Skin of body (tissue), 2 donors: ENCODE results near the gene MACROD1. TPM values are rescaled to one million over a fixed set of nuclear protein-coding genes. Genes with fewer than 3 reads are reported as not detected.

Experiments
- DNase-seq: peaks from one replicate; lab custom pipeline; 2025; lab: John Stamatoyannopoulos, UW
- total RNA-seq: library from RNA; depleted of rRNA; stranded (reverse); fragments of >200 nt; gene quantifications from one replicate; pipeline ENCODE4 v1.2.3, GENCODE V29; 2014

The MACROD1 gene
- 23.1 TPM for total RNA-seq

- DNase-seq, result peak; percentile 37
Observed at GRCh38 chr11:64165842-64166635, at the start of gene MACROD1. MACROD1 (minus strand) TSS chr11:64166113; CDS start chr11:64165994, 119 bp downstream.

- no peak for DNase-seq
Observed at GRCh38 chr11:64211181-64211872, 45.4 kb upstream of the MACROD1 start.

GRCh38 chr11:64210301-64211020 is 44.5 kb upstream of the MACROD1 start:
- DNase-seq, result no peak

- no peak for DNase-seq
Observed at GRCh38 chr11:64209563-64209843, 43.6 kb upstream of the MACROD1 start.

GRCh38 chr11:64208796-64209562 is 43.1 kb upstream of the MACROD1 start:
- DNase-seq, result no peak

- no peak for DNase-seq
Observed at GRCh38 chr11:64208086-64208795, 42.3 kb upstream of the MACROD1 start.

GRCh38 chr11:64207256-64208085 is 41.6 kb upstream of the MACROD1 start:
- peak; percentile 64 for DNase-seq

- DNase-seq, result no peak
Observed at GRCh38 chr11:64206457-64207255, 40.7 kb upstream of the MACROD1 start, which contains the start of gene FERMT3. FERMT3 (plus strand) TSS chr11:64206721; CDS start chr11:64207365, 644 bp downstream.

- DNase-seq, result peak; percentile 82
Observed at GRCh38 chr11:64204464-64204989, 38.6 kb upstream of the MACROD1 start.

GRCh38 chr11:64204080-64204440 is 38.1 kb upstream of the MACROD1 start:
- no peak for DNase-seq

GRCh38 chr11:64203421-64204079 is 37.6 kb upstream of the MACROD1 start:
- no peak for DNase-seq

- no peak for DNase-seq
Observed at GRCh38 chr11:64202992-64203391, 37.1 kb upstream of the MACROD1 start.

GRCh38 chr11:64201543-64201942 is 35.6 kb upstream of the MACROD1 start:
- no peak for DNase-seq

GRCh38 chr11:64198511-64198910 is 32.6 kb upstream of the MACROD1 start:
- DNase-seq, result no peak

- DNase-seq, result no peak
Observed at GRCh38 chr11:64196626-64197025, 30.7 kb upstream of the MACROD1 start.

GRCh38 chr11:64192434-64192833 is 26.5 kb upstream of the MACROD1 start:
- no peak for DNase-seq

GRCh38 chr11:64186492-64187165 is 20.7 kb upstream of the MACROD1 start:
- DNase-seq, result no peak
